Kidney (tissue), 14 donors: ENCODE data around the gene IL18R1. TPM values are rescaled to one million over a fixed set of nuclear protein-coding genes. Genes with fewer than 3 reads are reported as not detected.

Experiments
- DNase-seq, 5 donors: peaks; one replicate each; pipeline ENCODE4 v3.0.0-alpha.2; 2013 to 2020
- FAIRE-seq: peaks from 2 replicates; lab custom pipeline; 2012; peaks lifted over from hg19 to GRCh38; lab: Jason Lieb, UNC
- H3K27ac ChIP-seq, 2 donors: one replicate each; pipeline ENCODE4 v1.7.0; 2013; ENCODE audit warnings: low read depth in 2 of 2, low read length in 2 of 2, inconsistent platforms in 1 of 2
- H3K27me3 ChIP-seq: one replicate; pipeline ENCODE4 v1.7.1; 2013; ENCODE audit warnings: low read length, inconsistent platforms; ENCODE audit not compliant: control insufficient read depth, insufficient read depth
- H3K36me3 ChIP-seq, 3 donors: one replicate each; pipeline versions ENCODE4 v1.7.0 to v1.7.1; 2013; ENCODE audit warnings: low read length in 3 of 3, control low read depth in 1 of 3, inconsistent platforms in 1 of 3; ENCODE audit not compliant: insufficient read depth in 3 of 3, control insufficient read depth in 2 of 3
- H3K4me1 ChIP-seq, 3 donors: one replicate each; pipeline versions ENCODE4 v1.7.0 to v1.7.1; 2013; ENCODE audit warnings: low read length in 3 of 3, inconsistent platforms in 1 of 3, low read depth in 1 of 3; ENCODE audit not compliant: control insufficient read depth in 2 of 3, insufficient read depth in 2 of 3
- H3K4me3 ChIP-seq, 3 donors: one replicate each; pipeline versions ENCODE4 v1.7.0 to v1.8.1; 2013; ENCODE audit warnings: low read length in 3 of 3, control low read depth in 1 of 3, inconsistent platforms in 1 of 3
- H3K9ac ChIP-seq, 3 donors: one replicate each; pipeline versions ENCODE4 v1.7.0 to v1.7.1; 2013; ENCODE audit warnings: low read length in 3 of 3, control low read depth in 1 of 3, inconsistent platforms in 1 of 3
- H3K9me3 ChIP-seq, 3 donors: one replicate each; pipeline versions ENCODE4 v1.7.0 to v1.7.1; 2013; ENCODE audit warnings: low read length in 3 of 3, control low read depth in 1 of 3, inconsistent platforms in 1 of 3; ENCODE audit not compliant: control insufficient read depth in 2 of 3, insufficient read depth in 1 of 3
- intact Hi-C: fragments of 100-400 bp; cut with DNase I; formaldehyde crosslinking; loops from one replicate; pipeline ENCODE4 v1.11.1; 2022
- polyA plus RNA-seq: library from polyadenylated mRNA; stranded (reverse); fragments of 350-450 nt; fragmentation: Illumina TruSeq; extraction: RNeasy Lipid Tissue Mini Kit (QIAGEN cat#74804); gene quantifications from one replicate; pipeline ENCODE4 v1.2.3, GENCODE V29; 2014; ENCODE audit warnings: low read depth, low replicate concordance; ENCODE audit not compliant: insufficient read depth
- total RNA-seq: library from RNA; stranded (reverse); fragmentation: NEBNext Ultra II Directional; extraction: Animal tissue kit (Norgen Biotek cat#: 25700); gene quantifications from one replicate; pipeline ENCODE4 v1.2.1, GENCODE V29; 2021
- TF ChIP-seq, protein P1 (sequence below): IDR thresholded peaks from 3 replicates; pipeline ENCODE4 v1.5.1; 2012; ENCODE audit warnings: mild to moderate bottlenecking, moderate library complexity, borderline replicate concordance; ENCODE audit not compliant: insufficient read depth; ENCODE audit errors: extremely low read depth
- donor health status: control.
- donor health status: control.
- donor health status: control.
- donor health status: control.
- donor health status: control.
- donor health status: DM: yes; HTN: yes; CAD: no.
- donor health status: Normal renal cell carcinoma (clear cell type).

The IL18R1 gene
- total and polyA plus RNA-seq, 2 donors from 2014 or later: 3.6 to 14.9 TPM

- Histone ChIP-seq H3K9me3 (no peaks in the 10 kb centered on the region), H3K4me1 (no peaks in the 10 kb centered on the region), H3K27me3 (no peaks in the 10 kb centered on the region), H3K36me3 (no peaks in the 10 kb centered on the region), H3K4me3 (no peak overlapping the region), H3K27ac (no peak overlapping the region), H3K9ac (no peak overlapping the region)
- DNase-seq (no peak), FAIRE-seq (no peak)
- TF ChIP-seq, protein P1, sequence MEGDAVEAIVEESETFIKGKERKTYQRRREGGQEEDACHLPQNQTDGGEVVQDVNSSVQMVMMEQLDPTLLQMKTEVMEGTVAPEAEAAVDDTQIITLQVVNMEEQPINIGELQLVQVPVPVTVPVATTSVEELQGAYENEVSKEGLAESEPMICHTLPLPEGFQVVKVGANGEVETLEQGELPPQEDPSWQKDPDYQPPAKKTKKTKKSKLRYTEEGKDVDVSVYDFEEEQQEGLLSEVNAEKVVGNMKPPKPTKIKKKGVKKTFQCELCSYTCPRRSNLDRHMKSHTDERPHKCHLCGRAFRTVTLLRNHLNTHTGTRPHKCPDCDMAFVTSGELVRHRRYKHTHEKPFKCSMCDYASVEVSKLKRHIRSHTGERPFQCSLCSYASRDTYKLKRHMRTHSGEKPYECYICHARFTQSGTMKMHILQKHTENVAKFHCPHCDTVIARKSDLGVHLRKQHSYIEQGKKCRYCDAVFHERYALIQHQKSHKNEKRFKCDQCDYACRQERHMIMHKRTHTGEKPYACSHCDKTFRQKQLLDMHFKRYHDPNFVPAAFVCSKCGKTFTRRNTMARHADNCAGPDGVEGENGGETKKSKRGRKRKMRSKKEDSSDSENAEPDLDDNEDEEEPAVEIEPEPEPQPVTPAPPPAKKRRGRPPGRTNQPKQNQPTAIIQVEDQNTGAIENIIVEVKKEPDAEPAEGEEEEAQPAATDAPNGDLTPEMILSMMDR: no peak
- intact Hi-C loops: no loop called here
Measured at GRCh38 chr2:102438111-102438510, 82.5 kb downstream of the IL18R1 start.

- H3K27ac ChIP-seq: no peak overlapping the region
- no peak overlapping the region for H3K4me3 ChIP-seq
- no peak overlapping the region for H3K9ac ChIP-seq
- DNase-seq (no peak), FAIRE-seq (no peak)
- no peaks in the 10 kb centered on the region for H3K9me3 ChIP-seq
- H3K27me3 ChIP-seq: no peaks in the 10 kb centered on the region
- TF ChIP-seq, protein P1: no peak
- intact Hi-C loops: no loop called here
- no peaks in the 10 kb centered on the region for H3K36me3 ChIP-seq
- H3K4me1 ChIP-seq: no peaks in the 10 kb centered on the region
Measured at GRCh38 chr2:102438578-102438977, 83.0 kb downstream of the IL18R1 start.

DNA sequence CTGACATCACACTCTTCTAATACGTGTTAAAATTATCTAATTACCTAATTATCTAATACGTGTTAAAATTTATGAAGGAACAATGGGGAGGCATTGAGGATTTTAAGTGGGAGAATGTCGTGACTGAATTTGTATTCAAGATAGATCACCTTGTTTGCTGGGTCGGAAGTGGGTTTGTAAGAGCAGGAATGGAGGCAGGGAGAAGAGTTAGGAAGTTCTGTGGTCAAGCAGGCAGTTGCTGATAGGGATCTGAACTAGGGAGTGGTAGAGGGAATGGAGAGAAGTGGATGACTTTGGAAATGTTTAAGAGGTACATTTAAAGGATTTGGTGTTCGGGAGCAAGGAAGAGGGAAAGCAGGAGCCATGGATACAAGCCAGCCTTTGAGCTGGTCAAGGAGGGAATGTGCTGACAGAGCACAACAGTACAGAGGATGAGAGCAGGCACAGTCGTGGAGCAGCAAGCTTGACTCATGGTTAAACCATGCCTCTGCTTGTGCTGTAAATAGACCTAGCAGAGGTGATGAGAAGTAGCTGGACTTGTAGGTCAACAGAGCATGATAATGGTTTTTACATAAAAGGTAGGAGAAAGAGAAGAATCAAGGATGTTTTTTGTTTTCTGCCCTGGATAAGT is 83.6 kb downstream of the IL18R1 start:
- DNase-seq (peak in 1 of 5 donors; percentile 2), FAIRE-seq (no peak)
- Histone ChIP-seq H3K4me1 (no peaks in the 10 kb centered on the region), H3K4me3 (no peak overlapping the region), H3K27ac (no peak overlapping the region), H3K36me3 (no peaks in the 10 kb centered on the region), H3K27me3 (no peaks in the 10 kb centered on the region), H3K9me3 (no peaks in the 10 kb centered on the region), H3K9ac (no peak overlapping the region)
- intact Hi-C loops: no loop called here
- TF ChIP-seq, protein P1: no peak
